ENCODE results near the gene SLC6A6. TPM values are rescaled to one million over a fixed set of nuclear protein-coding genes. Genes with fewer than 3 reads are reported as not detected.

SLC6A6 gene
- total RNA-seq, 1 donor from 2014 or later: 24.2 TPM

- H3K27me3 Mint-ChIP-seq (ENCODE audit: low read depth, unreplicated experiment): no peaks in the 10 kb centered on the region
- peaks cover 4% of the 10 kb centered on the region for H3K36me3 Mint-ChIP-seq (ENCODE audit: low read depth, unreplicated experiment)
- peak overlapping the region; percentile 31 for H3K4me3 Mint-ChIP-seq (ENCODE audit: unreplicated experiment)
- H3K9me3 ChIP-seq (ENCODE audit: insufficient read depth, low read depth, low read length): no peaks in the 10 kb centered on the region
- H3K4me1 ChIP-seq (ENCODE audit: insufficient read depth, low read length): peaks cover 37% of the 10 kb centered on the region
- H2AFZ ChIP-seq (ENCODE audit: low read depth, low read length): no peak overlapping the region
- no peaks in the 10 kb centered on the region for H3K36me3 ChIP-seq (ENCODE audit: insufficient read depth, low read length)
- H3K79me2 ChIP-seq (ENCODE audit: insufficient read depth, low read length): no peaks in the 10 kb centered on the region
- H3K27ac Mint-ChIP-seq (ENCODE audit: unreplicated experiment): no peak overlapping the region
- H3K27ac ChIP-seq (ENCODE audit: low read depth, low read length): peak overlapping the region; percentile 36
- no peak for FAIRE-seq
- H3K9ac ChIP-seq (ENCODE audit: low read length): no peak overlapping the region
- no peaks in the 10 kb centered on the region for H4K20me1 ChIP-seq (ENCODE audit: insufficient read depth, low read length)
- no peaks in the 10 kb centered on the region for H3K27me3 ChIP-seq (ENCODE audit: insufficient read depth, low read length)
- H3K9me3 Mint-ChIP-seq (ENCODE audit: unreplicated experiment): peaks cover 2% of the 10 kb centered on the region
- DNase-seq (ENCODE audit: low read depth): peak; percentile 96
- H3K4me2 ChIP-seq (ENCODE audit: low read length): peak overlapping the region; percentile 20
- H3K4me3 ChIP-seq (ENCODE audit: insufficient read depth, low read depth, low read length): no peak overlapping the region
- H3K4me1 Mint-ChIP-seq (ENCODE audit: low read depth, unreplicated experiment): peaks cover 34% of the 10 kb centered on the region
- TF ChIP-seq EZH2 (IDR thresholded peaks at IDR 0.05; ENCODE audit: insufficient read depth, low read length): no peak
- no peak for TF ChIP-seq CTCF (IDR thresholded peaks at IDR 0.05; ENCODE audit: insufficient read depth, low read depth, low read length)
Observed at GRCh38 chr3:14460342-14461005, 58.1 kb downstream of the SLC6A6 start.

- no peak for FAIRE-seq
Observed at GRCh38 chr3:14461006-14461747, 58.8 kb downstream of the SLC6A6 start.

More at GRCh38 chr3:14461006-14461747, 58.8 kb downstream of the SLC6A6 start:
- Mint-ChIP-seq H3K4me3 (ENCODE audit: unreplicated experiment) (no peak overlapping the region), H3K36me3 (ENCODE audit: low read depth, unreplicated experiment) (peaks cover 4% of the 10 kb centered on the region), H3K9me3 (ENCODE audit: unreplicated experiment) (peaks cover 2% of the 10 kb centered on the region), H3K27ac (ENCODE audit: unreplicated experiment) (no peak overlapping the region), H3K27me3 (ENCODE audit: low read depth, unreplicated experiment) (no peaks in the 10 kb centered on the region), H3K4me1 (ENCODE audit: low read depth, unreplicated experiment) (peaks cover 34% of the 10 kb centered on the region)
- no peak overlapping the region for H2AFZ ChIP-seq (ENCODE audit: low read depth, low read length)
- H3K4me3 ChIP-seq (ENCODE audit: insufficient read depth, low read depth, low read length): no peak overlapping the region
- H4K20me1 ChIP-seq (ENCODE audit: insufficient read depth, low read length): no peaks in the 10 kb centered on the region
- H3K36me3 ChIP-seq (ENCODE audit: insufficient read depth, low read length): no peaks in the 10 kb centered on the region
- no peaks in the 10 kb centered on the region for H3K27me3 ChIP-seq (ENCODE audit: insufficient read depth, low read length)
- peak overlapping the region; percentile 26 for H3K27ac ChIP-seq (ENCODE audit: low read depth, low read length)
- no peaks in the 10 kb centered on the region for H3K79me2 ChIP-seq (ENCODE audit: insufficient read depth, low read length)
- TF ChIP-seq EZH2 (IDR thresholded peaks at IDR 0.05; ENCODE audit: insufficient read depth, low read length): no peak
- TF ChIP-seq CTCF (IDR thresholded peaks at IDR 0.05; ENCODE audit: insufficient read depth, low read depth, low read length): no peak
- no peaks in the 10 kb centered on the region for H3K9me3 ChIP-seq (ENCODE audit: insufficient read depth, low read depth, low read length)
- DNase-seq (ENCODE audit: low read depth): no peak
- H3K4me2 ChIP-seq (ENCODE audit: low read length): peak overlapping the region; percentile 20
- H3K9ac ChIP-seq (ENCODE audit: low read length): no peak overlapping the region
- peaks cover 37% of the 10 kb centered on the region for H3K4me1 ChIP-seq (ENCODE audit: insufficient read depth, low read length)

All from astrocyte (in vitro differentiated cells and primary cell).